Endothelial cell of umbilical vein (primary cell): ENCODE data around the gene FARP1. TPM values are rescaled to one million over a fixed set of nuclear protein-coding genes. Genes with fewer than 3 reads are reported as not detected.

Experiments used
- BruUV-seq: library from RNA; stranded (reverse); fragments of 400-500 nt; replicated peaks from 2 replicates; lab custom pipeline; 2021; lab: Mats Ljungman, UMichigan
- CTCF ChIA-PET: fragments of 300-600, 350-600 bp; sonication (Branson Sonifier 250); formaldehyde crosslinking; loops from one replicate; lab custom pipeline; 2021; ENCODE audit warnings: antibody characterized with exemption, inconsistent platforms; lab: Charles Lee
- POLR2A ChIA-PET: fragments of 300-600, 350-600 bp; sonication (Branson Sonifier 250); formaldehyde crosslinking; loops from one replicate; lab custom pipeline; 2021; ENCODE audit warnings: antibody characterized with exemption, inconsistent platforms; lab: Charles Lee
- DNase-seq: peaks from one replicate; pipeline ENCODE4 v3.0.0-alpha.2; 2011; ENCODE audit warnings: low read depth, low spot score
- FAIRE-seq: peaks from 2 replicates; lab custom pipeline; 2011; peaks lifted over from hg19 to GRCh38; lab: Jason Lieb, UNC
- H2AFZ ChIP-seq: 2 replicates; pipeline ENCODE4 v1.6.0; 2012; ENCODE audit warnings: low read depth, low read length, control low read depth, inconsistent platforms
- H3K27ac ChIP-seq: 2 replicates; pipeline ENCODE4 v1.5.1; 2011; ENCODE audit warnings: low read depth, mild to moderate bottlenecking, control low read depth, low read length, moderate library complexity; ENCODE audit not compliant: insufficient read depth
- H3K27me3 ChIP-seq, 2 experiments: 2 replicates each; pipeline versions ENCODE4 v1.6.0 to v1.6.1; 2011; ENCODE audit warnings: low read length in 2 of 2, mixed read lengths in 1 of 2; ENCODE audit not compliant: control insufficient read depth in 2 of 2, insufficient read depth in 2 of 2
- H3K36me3 ChIP-seq, 2 experiments: 2 replicates in 1 of 2; 3 replicates in 1 of 2; pipeline ENCODE4 v1.5.1; 2011; ENCODE audit warnings: low read length in 2 of 2, mild to moderate bottlenecking in 1 of 2, moderate library complexity in 1 of 2; ENCODE audit not compliant: control insufficient read depth in 2 of 2, insufficient read depth in 2 of 2; ENCODE audit errors: extremely low read depth in 1 of 2
- H3K4me1 ChIP-seq: 3 replicates; pipeline ENCODE4 v1.5.1; 2011; ENCODE audit warnings: mild to moderate bottlenecking, low read length; ENCODE audit not compliant: control insufficient read depth, insufficient read depth; ENCODE audit errors: extremely low read depth
- H3K4me2 ChIP-seq: 2 replicates; pipeline ENCODE4 v1.6.1; 2011; ENCODE audit warnings: low read length, control low read depth, mixed read lengths; ENCODE audit not compliant: insufficient read depth
- H3K4me3 ChIP-seq, 3 experiments: fragments of 200-600 bp in 1 of 3; sonication (generic), shearing (Covaris generic) in 1 of 3; replicated peaks in 1 of 3; 2 replicates each; pipeline ENCODE4 v1.5.1; 2011 to 2016; ENCODE audit warnings: control low read depth in 3 of 3, low read length in 3 of 3, mild to moderate bottlenecking in 2 of 3, inconsistent platforms in 1 of 3, low read depth in 1 of 3, moderate library complexity in 1 of 3; ENCODE audit not compliant: insufficient read depth in 1 of 3
- H3K79me2 ChIP-seq: 2 replicates; pipeline ENCODE4 v1.6.0; 2012; ENCODE audit warnings: low read length, inconsistent platforms; ENCODE audit not compliant: control insufficient read depth, insufficient read depth
- H3K9ac ChIP-seq: replicated peaks from 2 replicates; pipeline ENCODE3; 2011; ENCODE audit warnings: low read length, control low read depth; ENCODE audit not compliant: insufficient read depth; ENCODE audit errors: extremely low read depth
- H3K9me1 ChIP-seq: replicated peaks from 3 replicates; pipeline ENCODE4 v1.6.0; 2011; ENCODE audit warnings: mild to moderate bottlenecking, low read length; ENCODE audit not compliant: control insufficient read depth, insufficient read depth; ENCODE audit errors: extremely low read depth
- H3K9me3 ChIP-seq: replicated peaks from 2 replicates; pipeline ENCODE4 v1.5.1; 2012; ENCODE audit warnings: low read length, inconsistent platforms; ENCODE audit not compliant: control insufficient read depth, insufficient read depth
- H4K20me1 ChIP-seq: replicated peaks from 2 replicates; pipeline ENCODE3; 2011; ENCODE audit warnings: mild to moderate bottlenecking, low read length; ENCODE audit not compliant: control insufficient read depth, insufficient read depth; ENCODE audit errors: extremely low read depth
- CTCF ChIP-seq, 2 donors: IDR thresholded peaks; 1 replicate in 1 of 2; 2 replicates in 1 of 2; pipeline ENCODE4 v1.5.1; 2011; ENCODE audit warnings: low read length in 2 of 2, mild to moderate bottlenecking in 2 of 2, moderate library complexity in 2 of 2, control low read depth in 1 of 2, inconsistent platforms in 1 of 2, low read depth in 1 of 2; ENCODE audit not compliant: insufficient read depth in 1 of 2; ENCODE audit errors: extremely low read depth in 1 of 2
- EZH2 ChIP-seq: IDR thresholded peaks from 2 replicates; pipeline ENCODE4 v1.6.1; 2012; ENCODE audit warnings: borderline replicate concordance, low read depth, mild to moderate bottlenecking, moderate library complexity, low read length, inconsistent platforms; ENCODE audit not compliant: severe bottlenecking
- FOS ChIP-seq: IDR thresholded peaks from 2 replicates; pipeline ENCODE4 v1.6.1; 2011; ENCODE audit warnings: mild to moderate bottlenecking, low read length, moderate library complexity, borderline replicate concordance; ENCODE audit not compliant: insufficient read depth
- GATA2 ChIP-seq: IDR thresholded peaks from 2 replicates; pipeline ENCODE4 v1.7.0; 2011; ENCODE audit warnings: low read depth, mild to moderate bottlenecking, moderate library complexity, mixed read lengths, low read length; ENCODE audit not compliant: insufficient read length, insufficient read depth
- JUN ChIP-seq: IDR thresholded peaks from 2 replicates; pipeline ENCODE4 v1.6.1; 2011; ENCODE audit warnings: borderline replicate concordance, low read depth; ENCODE audit not compliant: insufficient read length, insufficient read depth
- MAX ChIP-seq: IDR thresholded peaks from 2 replicates; pipeline ENCODE4 v1.6.1; 2011; ENCODE audit not compliant: insufficient read depth, insufficient read length
- MYC ChIP-seq: IDR thresholded peaks from one replicate; pipeline ENCODE4 v1.6.1; 2011; ENCODE audit warnings: mild to moderate bottlenecking, low read depth, low read length
- POLR2A ChIP-seq: IDR thresholded peaks from 2 replicates; pipeline ENCODE4 v1.6.1; 2012; ENCODE audit warnings: low read depth, mild to moderate bottlenecking, control low read depth, low read length
- POLR2AphosphoS5 ChIP-seq: IDR thresholded peaks from 2 replicates; pipeline ENCODE4 v1.6.1; 2012; ENCODE audit warnings: low read depth, mild to moderate bottlenecking, control low read depth, low read length, moderate library complexity; ENCODE audit not compliant: insufficient read depth
- dilution Hi-C: fragments of 300-500 bp; cut with MboI; formaldehyde crosslinking; loops from one replicate; pipeline ENCODE4 v1.15.0; 2019; ENCODE audit warnings: low sequenced_read_pairs; ENCODE audit not compliant: extremely low pct_ligation_motif_present
- intact Hi-C: fragments of 100-400 bp; cut with micrococcal nuclease; formaldehyde crosslinking; loops from one replicate; pipeline ENCODE4 v1.10.0; 2022
- polyA plus RNA-seq, 4 experiments: library from polyadenylated mRNA; depleted of rRNA in 3 of 4; stranded (reverse) in 3 of 4; unstranded in 1 of 4; fragments of >200 nt; gene quantifications; 2 replicates each; pipeline versions ENCODE4 v1.2.1 to v1.2.3, GENCODE V29; 2011 to 2012; ENCODE audit warnings: missing spikeins in 1 of 4
- total RNA-seq: library from RNA; stranded (reverse); gene quantifications from 2 replicates; pipeline ENCODE4 v1.2.3, GENCODE V29; 2021

Gene FARP1
- total and polyA plus RNA-seq, 2 donors (not counting 3 experiments of a cell fraction or from before 2014, with no cell fraction given) = 19.0 to 77.7 TPM

- dilution Hi-C loops = no loop called here
- no TSS peak for BruUV-seq
- Histone ChIP-seq H3K4me3 (no peak overlapping the region), H2AFZ (no peak overlapping the region), H3K4me1 (no peaks in the 10 kb centered on the region), H3K4me2 (no peak overlapping the region), H3K9me3 (no peaks in the 10 kb centered on the region), H3K27me3 (no peaks in the 10 kb centered on the region), H3K27ac (no peak overlapping the region), H3K9me1 (no peaks in the 10 kb centered on the region), H3K79me2 (peaks cover 2% of the 10 kb centered on the region), H4K20me1 (no peaks in the 10 kb centered on the region), H3K9ac (no peak overlapping the region), H3K36me3 (no peaks in the 10 kb centered on the region)
- ChIA-PET POLR2A (no interaction called here), CTCF (no interaction called here)
- FAIRE-seq (no peak), DNase-seq (no peak)
- TF ChIP-seq FOS (no peak), EZH2 (no peak)
- intact Hi-C loops = no loop called here
These were observed 146.5 kb downstream of the FARP1 start for GRCh38 chr13:98289339-98289945.

- peaks cover 2% of the 10 kb centered on the region for H3K79me2 ChIP-seq
- no peak for FAIRE-seq
- dilution Hi-C loops = no loop called here
These were observed 147.4 kb downstream of the FARP1 start for GRCh38 chr13:98290261-98290660.

More at GRCh38 chr13:98290261-98290660, 147.4 kb downstream of the FARP1 start:
- Histone ChIP-seq H3K27me3 (no peaks in the 10 kb centered on the region), H3K4me1 (no peaks in the 10 kb centered on the region), H3K9me1 (no peaks in the 10 kb centered on the region), H3K4me2 (no peak overlapping the region), H2AFZ (no peak overlapping the region), H3K27ac (no peak overlapping the region), H3K36me3 (no peaks in the 10 kb centered on the region), H3K4me3 (no peak overlapping the region), H4K20me1 (no peaks in the 10 kb centered on the region), H3K9me3 (no peaks in the 10 kb centered on the region), H3K9ac (no peak overlapping the region)
- no peak for DNase-seq
- BruUV-seq = no TSS peak
- CTCF ChIA-PET = no interaction called here
- intact Hi-C loops = loop anchor here (1.0 kb wide), 1 partner anchor 34 kb away; no protein-coding TSS in a partner anchor
- POLR2A ChIA-PET = no interaction called here
- TF ChIP-seq GATA2 = no peak
- TF ChIP-seq FOS = no peak
- no peak for TF ChIP-seq POLR2AphosphoS5
- no peak for TF ChIP-seq JUN
- no peak for TF ChIP-seq CTCF (IDR thresholded peaks at IDR 0.05; ENCODE audit: extremely low read depth in 1 of 2, insufficient read depth in 1 of 2, low read depth in 1 of 2, low read length in 2 of 2)
- no peak for TF ChIP-seq EZH2
- no peak for TF ChIP-seq MYC
- TF ChIP-seq MAX = no peak
- no peak for TF ChIP-seq POLR2A
